GM18517 (cell line): ENCODE measurements around the gene POM121C.
"Not testable (repeated sequence)": the region's sequence is repeated elsewhere in the genome, so short reads cannot be mapped to it uniquely, and the experiment has no call there.

Experiments used
- ATAC-seq: cut with Tn5 transposase; IDR thresholded peaks from one replicate; pipeline ENCODE4 v1.9.1; 2021; ENCODE audit warnings: mild to moderate bottlenecking, moderate library complexity; ENCODE audit not compliant: unreplicated experiment

POM121C gene

GRCh38 chr7:75397865-75398264 lies 88.2 kb downstream of the POM121C start:
- ATAC-seq: not testable (repeated sequence)

- ATAC-seq: not testable (repeated sequence)
Observed at GRCh38 chr7:75395329-75395728, 90.8 kb downstream of the POM121C start, which contains the start of gene TRIM73. Gene TRIM73 (plus strand): TSS chr7:75395629. CDS start chr7:75398934, 3,305 bp downstream.

- ATAC-seq: not testable (repeated sequence)
Observed at GRCh38 chr7:75393194-75393593, 92.9 kb downstream of the POM121C start.

- ATAC-seq: not testable (repeated sequence)
Observed at GRCh38 chr7:75374519-75375317, 111.4 kb downstream of the POM121C start.

GRCh38 chr7:75374144-75374518 lies 112.0 kb downstream of the POM121C start:
- not testable (repeated sequence) for ATAC-seq

GRCh38 chr7:75367313-75367712 lies 118.8 kb downstream of the POM121C start:
- ATAC-seq: not testable (repeated sequence)
